IPS-18c (cell line): ENCODE measurements around the gene AFDN.
A peak's percentile ranks its signal among the peaks of the same experiment; 100 is the strongest.

Source experiments
- H3K4me3 ChIP-seq: 2 replicates; pipeline ENCODE4 v1.7.0; 2013; ENCODE audit warnings: low read depth, mild to moderate bottlenecking, low read length, moderate library complexity; ENCODE audit not compliant: insufficient read depth
- H3K9me3 ChIP-seq: one replicate; pipeline ENCODE4 v1.6.1; 2013; ENCODE audit warnings: mild to moderate bottlenecking, low read length, moderate library complexity; ENCODE audit not compliant: control insufficient read depth, insufficient read depth

The AFDN gene

GRCh38 chr6:167872538-167873210 lies 46.0 kb downstream of the AFDN start:
- no peaks in the 10 kb centered on the region for H3K9me3 ChIP-seq
- no peak overlapping the region for H3K4me3 ChIP-seq

GRCh38 chr6:167877994-167878779 lies 51.5 kb downstream of the AFDN start:
- Histone ChIP-seq H3K9me3 (no peaks in the 10 kb centered on the region), H3K4me3 (no peak overlapping the region)

- H3K9me3 ChIP-seq: no peaks in the 10 kb centered on the region
- H3K4me3 ChIP-seq: no peak overlapping the region
These were observed 52.9 kb downstream of the AFDN start for GRCh38 chr6:167879612-167880011.

- H3K9me3 ChIP-seq: no peaks in the 10 kb centered on the region
These were observed 54.6 kb downstream of the AFDN start for GRCh38 chr6:167881327-167881726.

GRCh38 chr6:167882244-167882643 lies 55.5 kb downstream of the AFDN start:
- H3K9me3 ChIP-seq: no peaks in the 10 kb centered on the region
- no peak overlapping the region for H3K4me3 ChIP-seq

More at GRCh38 chr6:167881327-167881726, 54.6 kb downstream of the AFDN start:
- H3K4me3 ChIP-seq: no peak overlapping the region

- Histone ChIP-seq H3K9me3 (no peaks in the 10 kb centered on the region), H3K4me3 (no peak overlapping the region)
These were observed 61.4 kb downstream of the AFDN start for GRCh38 chr6:167888098-167888497.

GRCh38 chr6:167892835-167893815 lies 66.4 kb downstream of the AFDN start:
- no peaks in the 10 kb centered on the region for H3K9me3 ChIP-seq
- peak overlapping the region; percentile 20; the same call in 1 of the 2 replicates for H3K4me3 ChIP-seq

- H3K4me3 ChIP-seq: no peak overlapping the region
- no peaks in the 10 kb centered on the region for H3K9me3 ChIP-seq
These were observed 68.3 kb downstream of the AFDN start for GRCh38 chr6:167894965-167895364.

- no peak overlapping the region for H3K4me3 ChIP-seq
- H3K9me3 ChIP-seq: no peaks in the 10 kb centered on the region
These were observed 69.9 kb downstream of the AFDN start for GRCh38 chr6:167896648-167897047.

GRCh38 chr6:167898673-167899311 lies 72.1 kb downstream of the AFDN start:
- Histone ChIP-seq H3K9me3 (no peaks in the 10 kb centered on the region), H3K4me3 (no peak overlapping the region)

- Histone ChIP-seq H3K9me3 (no peaks in the 10 kb centered on the region), H3K4me3 (no peak overlapping the region)
These were observed 78.1 kb downstream of the AFDN start for GRCh38 chr6:167904791-167905190.

GRCh38 chr6:167906899-167907298 lies 80.2 kb downstream of the AFDN start:
- Histone ChIP-seq H3K9me3 (no peaks in the 10 kb centered on the region), H3K4me3 (no peak overlapping the region)

GRCh38 chr6:167907837-167908681 lies 81.3 kb downstream of the AFDN start:
- H3K9me3 ChIP-seq: no peaks in the 10 kb centered on the region
- H3K4me3 ChIP-seq: no peak overlapping the region

- Histone ChIP-seq H3K4me3 (no peak overlapping the region), H3K9me3 (no peaks in the 10 kb centered on the region)
These were observed 83.3 kb downstream of the AFDN start for GRCh38 chr6:167910007-167910406.

GRCh38 chr6:167910652-167911051 lies 83.9 kb downstream of the AFDN start:
- no peaks in the 10 kb centered on the region for H3K9me3 ChIP-seq
- no peak overlapping the region for H3K4me3 ChIP-seq

GRCh38 chr6:167912494-167912893 lies 85.8 kb downstream of the AFDN start:
- Histone ChIP-seq H3K4me3 (no peak overlapping the region), H3K9me3 (no peaks in the 10 kb centered on the region)
